Breast epithelium (tissue), 4 donors: ENCODE data around the gene KRTAP4-16. TPM values are rescaled to one million over a fixed set of nuclear protein-coding genes. Genes with fewer than 3 reads are reported as not detected.
"Not testable (repeated sequence)": the region's sequence is repeated elsewhere in the genome, so short reads cannot be mapped to it uniquely, and the experiment has no call there.

Experiments
- DNase-seq, 2 donors: peaks; one replicate each; pipeline ENCODE4 v3.0.0-alpha.2; 2019; ENCODE audit warnings: low spot score in 2 of 2
- H3K27ac ChIP-seq, 2 donors: fragments of 200-600 bp; sonication (generic) in 1 of 2; one replicate each; pipeline ENCODE4 v1.5.1; 2016 to 2019; ENCODE audit warnings: mild to moderate bottlenecking in 1 of 2
- H3K27me3 ChIP-seq, 2 donors: fragments of 200-600 bp; sonication (generic) in 1 of 2; one replicate each; pipeline versions ENCODE4 v1.5.1 to v1.6.0; 2017 to 2019; ENCODE audit warnings: control low read depth in 1 of 2, mild to moderate bottlenecking in 1 of 2
- H3K36me3 ChIP-seq: fragments of 200-600 bp; one replicate; pipeline ENCODE4 v1.5.1; 2019
- H3K4me1 ChIP-seq, 2 donors: fragments of 200-600 bp; sonication (generic); one replicate each; pipeline ENCODE4 v1.5.1; 2016 to 2019; ENCODE audit warnings: control low read depth in 1 of 2
- H3K4me3 ChIP-seq, 3 donors: fragments of 200-600 bp; sonication (generic); 1 replicate in 2 of 3; 2 replicates in 1 of 3; pipeline ENCODE4 v1.5.1; 2016 to 2019; ENCODE audit warnings: mild to moderate bottlenecking in 3 of 3, moderate library complexity in 2 of 3
- H3K9me3 ChIP-seq, 2 donors: fragments of 200-600 bp; sonication (generic) in 1 of 2; one replicate each; pipeline ENCODE4 v1.5.1; 2016 to 2019; ENCODE audit warnings: control low read depth in 1 of 2
- CTCF ChIP-seq, 3 donors: fragments of 450-650 bp; IDR thresholded peaks; one replicate each; pipeline ENCODE4 v1.5.1; 2016 to 2017; ENCODE audit warnings: antibody characterized with exemption in 3 of 3, mild to moderate bottlenecking in 3 of 3, moderate library complexity in 3 of 3
- POLR2A ChIP-seq: fragments of 450-650 bp; IDR thresholded peaks from one replicate; pipeline ENCODE4 v1.6.1; 2016; ENCODE audit warnings: antibody characterized with exemption, mild to moderate bottlenecking, moderate library complexity
- POLR2AphosphoS5 ChIP-seq, 3 donors: sonication (generic); formaldehyde crosslinking; IDR thresholded peaks; one replicate each; pipeline ENCODE4 v1.6.1; 2017; ENCODE audit warnings: antibody characterized with exemption in 3 of 3
- intact Hi-C: fragments of 100-400 bp; cut with DNase I; formaldehyde crosslinking; loops from one replicate; pipeline ENCODE4 v1.15.1; 2023; ENCODE audit warnings: low total_unique reads
- total RNA-seq, 3 donors: library from RNA; depleted of rRNA; stranded (reverse); fragments of >200 nt; gene quantifications; one replicate each; pipeline ENCODE4 v1.1.0, GENCODE V29; 2016

The KRTAP4-16 gene
- total RNA-seq, 3 donors from 2014 or later, result not detected

GRCh38 chr17:41121742-41122141 lies 19.7 kb upstream of the KRTAP4-16 start:
- intact Hi-C loops, result no loop called here
- Histone ChIP-seq H3K27ac (no peak overlapping the region), H3K4me3 (no peak overlapping the region), H3K4me1 (no peaks in the 10 kb centered on the region), H3K9me3 (no peaks in the 10 kb centered on the region), H3K36me3 (no peaks in the 10 kb centered on the region), H3K27me3 (no peaks in the 10 kb centered on the region)
- TF ChIP-seq POLR2A (no peak), POLR2AphosphoS5 (IDR thresholded peaks at IDR 0.05) (no peak), CTCF (IDR thresholded peaks at IDR 0.05) (no peak)
- no peak for DNase-seq

- H3K27me3 ChIP-seq, intact Hi-C loops, H3K4me1 ChIP-seq, H3K4me3 ChIP-seq, H3K36me3 ChIP-seq, DNase-seq, H3K27ac ChIP-seq, H3K9me3 ChIP-seq: not testable (repeated sequence)
Observed at GRCh38 chr17:41119696-41120690, 18.0 kb upstream of the KRTAP4-16 start.

GRCh38 chr17:41118721-41119120 lies 16.7 kb upstream of the KRTAP4-16 start:
- no peaks in the 10 kb centered on the region for H3K27me3 ChIP-seq
- H3K36me3 ChIP-seq, result no peaks in the 10 kb centered on the region
- no peak overlapping the region for H3K27ac ChIP-seq
- intact Hi-C loops, result no loop called here
- no peak for DNase-seq
- H3K4me3 ChIP-seq, result no peak overlapping the region
- no peaks in the 10 kb centered on the region for H3K4me1 ChIP-seq
- H3K9me3 ChIP-seq, result no peaks in the 10 kb centered on the region
- TF ChIP-seq POLR2A (no peak), POLR2AphosphoS5 (IDR thresholded peaks at IDR 0.05) (no peak), CTCF (IDR thresholded peaks at IDR 0.05) (no peak)

- H3K27ac ChIP-seq, H3K27me3 ChIP-seq, H3K36me3 ChIP-seq, H3K4me1 ChIP-seq, H3K4me3 ChIP-seq, DNase-seq, H3K9me3 ChIP-seq, intact Hi-C loops: not testable (repeated sequence)
Observed at GRCh38 chr17:41117846-41118386, 15.9 kb upstream of the KRTAP4-16 start, which contains the start of gene KRTAP4-11. TSS of gene KRTAP4-11 (minus strand) at chr17:41118373. CDS start at chr17:41118315, 58 bp downstream.

- no peaks in the 10 kb centered on the region for H3K27me3 ChIP-seq
- no peak overlapping the region for H3K27ac ChIP-seq
- no peaks in the 10 kb centered on the region for H3K9me3 ChIP-seq
- H3K36me3 ChIP-seq, result no peaks in the 10 kb centered on the region
- no peak overlapping the region for H3K4me3 ChIP-seq
- no peaks in the 10 kb centered on the region for H3K4me1 ChIP-seq
- no peak for DNase-seq
- intact Hi-C loops, result no loop called here
- TF ChIP-seq CTCF (IDR thresholded peaks at IDR 0.05), result no peak
- no peak for TF ChIP-seq POLR2A
Observed at GRCh38 chr17:41116297-41116696, 14.3 kb upstream of the KRTAP4-16 start.

- TF ChIP-seq POLR2A (no peak), POLR2AphosphoS5 (IDR thresholded peaks at IDR 0.05) (no peak), CTCF (IDR thresholded peaks at IDR 0.05) (no peak)
- Histone ChIP-seq H3K9me3 (no peaks in the 10 kb centered on the region), H3K36me3 (no peaks in the 10 kb centered on the region), H3K4me1 (no peaks in the 10 kb centered on the region), H3K4me3 (no peak overlapping the region), H3K27ac (no peak overlapping the region), H3K27me3 (no peaks in the 10 kb centered on the region)
- intact Hi-C loops, result no loop called here
- DNase-seq, result no peak
Observed at GRCh38 chr17:41111151-41111885, 9.3 kb upstream of the KRTAP4-16 start.

- DNase-seq, H3K36me3 ChIP-seq, H3K27me3 ChIP-seq, H3K4me3 ChIP-seq, H3K27ac ChIP-seq, H3K9me3 ChIP-seq, intact Hi-C loops, H3K4me1 ChIP-seq: not testable (repeated sequence)
Observed at GRCh38 chr17:41108728-41109386, 6.8 kb upstream of the KRTAP4-16 start.
